ENCODE results near the gene CHD2.

Gene CHD2

DNA sequence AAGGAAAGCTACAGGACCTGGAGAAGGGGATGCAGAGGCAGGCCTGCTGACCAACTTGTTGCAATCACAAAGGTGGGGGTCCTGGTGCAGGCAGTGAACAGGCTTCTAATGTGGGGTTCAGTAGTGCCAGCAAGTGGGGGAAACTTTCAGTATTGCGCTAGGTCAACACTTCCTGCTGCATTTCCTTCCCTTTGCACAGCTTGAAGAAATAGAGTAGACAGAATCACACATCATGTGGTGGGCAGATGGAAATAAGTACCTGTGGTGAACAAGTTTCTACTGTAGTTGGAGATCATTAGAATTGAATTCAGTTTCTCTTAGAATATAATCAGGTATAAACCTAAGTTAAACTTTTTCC, 125.5 kb downstream of the CHD2 start:
- Histone ChIP-seq H3K4me1 (ENCODE audit: control insufficient read depth, insufficient read depth, low read depth, low read length) (peaks cover 18% of the 10 kb centered on the region), H3K9me3 (ENCODE audit: control insufficient read depth, low read length) (no peaks in the 10 kb centered on the region), H3K14ac (ENCODE audit: low read length in 2 of 2) (no peak overlapping the region), H2AK5ac (ENCODE audit: low read length, severe bottlenecking) (no peak overlapping the region), H2BK12ac (ENCODE audit: low read length in 2 of 2) (no peak overlapping the region), H3K4me2 (ENCODE audit: low read length, poor library complexity, severe bottlenecking) (no peak overlapping the region), H4K91ac (ENCODE audit: low read length) (no peak overlapping the region), H3K9ac (ENCODE audit: low read length) (no peak overlapping the region), H2BK15ac (ENCODE audit: low read depth, poor library complexity, severe bottlenecking) (no peak overlapping the region), H3K4ac (ENCODE audit: low read depth in 1 of 2, low read length in 2 of 2) (no peak overlapping the region), H3K27me3 (ENCODE audit: control insufficient read depth in 1 of 2, insufficient read depth in 1 of 2, low read length in 2 of 2) (no peaks in the 10 kb centered on the region), H2AFZ (ENCODE audit: low read depth, low read length) (no peak overlapping the region), H3K27ac (ENCODE audit: low read length, poor library complexity, severe bottlenecking) (no peak overlapping the region), H4K8ac (ENCODE audit: low read length) (no peak overlapping the region), H3K4me3 (ENCODE audit: insufficient read depth in 1 of 2, low read depth in 1 of 2, low read length in 2 of 2) (no peak overlapping the region), H2BK5ac (ENCODE audit: low read depth, low read length, poor library complexity, severe bottlenecking) (no peak overlapping the region), H3K23ac (ENCODE audit: low read length in 2 of 2) (no peak overlapping the region), H3K79me1 (replicated peaks; ENCODE audit: low read length, poor library complexity, severe bottlenecking) (peaks cover 27% of the 10 kb centered on the region), H2BK120ac (ENCODE audit: low read depth, low read length) (no peak overlapping the region), H3K36me3 (ENCODE audit: control insufficient read depth in 1 of 2, insufficient read depth in 2 of 2, low read depth in 1 of 2, low read length in 2 of 2) (peaks cover 59 to 76% of the 10 kb centered on the region in 2 experiments), H3K18ac (ENCODE audit: low read depth in 1 of 2, low read length in 2 of 2) (no peak overlapping the region)
- WGBS = 100% methylated on average over 1 of the region's 1 CpG
- no peak for DNase-seq

- H4K8ac ChIP-seq (ENCODE audit: low read length) = no peak overlapping the region
Observed at GRCh38 chr15:93026380-93026817, 126.3 kb downstream of the CHD2 start.

GRCh38 chr15:93027413-93027812, 127.3 kb downstream of the CHD2 start:
- H4K91ac ChIP-seq (ENCODE audit: low read length) = no peak overlapping the region
- H4K8ac ChIP-seq (ENCODE audit: low read length) = no peak overlapping the region
- no peak overlapping the region for H2BK15ac ChIP-seq (ENCODE audit: low read depth, poor library complexity, severe bottlenecking)
- H3K4me1 ChIP-seq (ENCODE audit: control insufficient read depth, insufficient read depth, low read depth, low read length) = peaks cover 22% of the 10 kb centered on the region
- no peak overlapping the region for H3K4ac ChIP-seq (ENCODE audit: low read depth in 1 of 2, low read length in 2 of 2)
- no peak overlapping the region for H3K23ac ChIP-seq (ENCODE audit: low read length in 2 of 2)
- H2BK12ac ChIP-seq (ENCODE audit: low read length in 2 of 2) = no peak overlapping the region
- no peak overlapping the region for H2AFZ ChIP-seq (ENCODE audit: low read depth, low read length)
- no peak overlapping the region for H3K9ac ChIP-seq (ENCODE audit: low read length)
- H3K14ac ChIP-seq (ENCODE audit: low read length in 2 of 2) = no peak overlapping the region
- no peak overlapping the region for H3K18ac ChIP-seq (ENCODE audit: low read depth in 1 of 2, low read length in 2 of 2)
- peaks cover 23% of the 10 kb centered on the region for H3K79me1 ChIP-seq (replicated peaks; ENCODE audit: low read length, poor library complexity, severe bottlenecking)
- no peaks in the 10 kb centered on the region for H3K27me3 ChIP-seq (ENCODE audit: control insufficient read depth in 1 of 2, insufficient read depth in 1 of 2, low read length in 2 of 2)
- no peak overlapping the region for H2BK5ac ChIP-seq (ENCODE audit: low read depth, low read length, poor library complexity, severe bottlenecking)
- WGBS = 94% methylated on average over 10 of the region's 10 CpGs
- DNase-seq = no peak
- H2BK120ac ChIP-seq (ENCODE audit: low read depth, low read length) = no peak overlapping the region
- no peak overlapping the region for H3K27ac ChIP-seq (ENCODE audit: low read length, poor library complexity, severe bottlenecking)
- peaks cover 50 to 58% of the 10 kb centered on the region in 2 experiments for H3K36me3 ChIP-seq (ENCODE audit: control insufficient read depth in 1 of 2, insufficient read depth in 2 of 2, low read depth in 1 of 2, low read length in 2 of 2)
- H3K4me2 ChIP-seq (ENCODE audit: low read length, poor library complexity, severe bottlenecking) = no peak overlapping the region
- H3K4me3 ChIP-seq (ENCODE audit: insufficient read depth in 1 of 2, low read depth in 1 of 2, low read length in 2 of 2) = no peak overlapping the region
- H3K9me3 ChIP-seq (ENCODE audit: control insufficient read depth, low read length) = no peaks in the 10 kb centered on the region
- H2AK5ac ChIP-seq (ENCODE audit: low read length, severe bottlenecking) = no peak overlapping the region

More at GRCh38 chr15:93026380-93026817, 126.3 kb downstream of the CHD2 start:
- Histone ChIP-seq H3K79me1 (replicated peaks; ENCODE audit: low read length, poor library complexity, severe bottlenecking) (peaks cover 24% of the 10 kb centered on the region), H2BK120ac (ENCODE audit: low read depth, low read length) (no peak overlapping the region), H2BK5ac (ENCODE audit: low read depth, low read length, poor library complexity, severe bottlenecking) (no peak overlapping the region), H3K4me1 (ENCODE audit: control insufficient read depth, insufficient read depth, low read depth, low read length) (peaks cover 22% of the 10 kb centered on the region), H3K4ac (ENCODE audit: low read depth in 1 of 2, low read length in 2 of 2) (no peak overlapping the region), H4K91ac (ENCODE audit: low read length) (no peak overlapping the region), H3K4me2 (ENCODE audit: low read length, poor library complexity, severe bottlenecking) (no peak overlapping the region), H3K27ac (ENCODE audit: low read length, poor library complexity, severe bottlenecking) (no peak overlapping the region), H2AFZ (ENCODE audit: low read depth, low read length) (no peak overlapping the region), H3K36me3 (ENCODE audit: control insufficient read depth in 1 of 2, insufficient read depth in 2 of 2, low read depth in 1 of 2, low read length in 2 of 2) (peaks cover 56 to 68% of the 10 kb centered on the region in 2 experiments), H2BK12ac (ENCODE audit: low read length in 2 of 2) (no peak overlapping the region), H3K23ac (ENCODE audit: low read length in 2 of 2) (no peak overlapping the region), H3K18ac (ENCODE audit: low read depth in 1 of 2, low read length in 2 of 2) (no peak overlapping the region), H3K4me3 (ENCODE audit: insufficient read depth in 1 of 2, low read depth in 1 of 2, low read length in 2 of 2) (no peak overlapping the region), H3K14ac (ENCODE audit: low read length in 2 of 2) (no peak overlapping the region), H3K9me3 (ENCODE audit: control insufficient read depth, low read length) (no peaks in the 10 kb centered on the region), H2BK15ac (ENCODE audit: low read depth, poor library complexity, severe bottlenecking) (no peak overlapping the region), H3K9ac (ENCODE audit: low read length) (no peak overlapping the region), H2AK5ac (ENCODE audit: low read length, severe bottlenecking) (no peak overlapping the region), H3K27me3 (ENCODE audit: control insufficient read depth in 1 of 2, insufficient read depth in 1 of 2, low read length in 2 of 2) (no peaks in the 10 kb centered on the region)
- DNase-seq = no peak
- 96% methylated on average over 9 of the region's 9 CpGs for WGBS

GRCh38 chr15:93028111-93028631, 128.0 kb downstream of the CHD2 start:
- peak overlapping the region; percentile 87 for H3K9ac ChIP-seq (ENCODE audit: low read length)
- no peak overlapping the region for H2AFZ ChIP-seq (ENCODE audit: low read depth, low read length)
- no peaks in the 10 kb centered on the region for H3K9me3 ChIP-seq (ENCODE audit: control insufficient read depth, low read length)
- no peak overlapping the region for H3K14ac ChIP-seq (ENCODE audit: low read length in 2 of 2)
- no peak overlapping the region for H2BK12ac ChIP-seq (ENCODE audit: low read length in 2 of 2)
- H3K4me2 ChIP-seq (ENCODE audit: low read length, poor library complexity, severe bottlenecking) = no peak overlapping the region
- H2BK5ac ChIP-seq (ENCODE audit: low read depth, low read length, poor library complexity, severe bottlenecking) = no peak overlapping the region
- H3K36me3 ChIP-seq (ENCODE audit: control insufficient read depth in 1 of 2, insufficient read depth in 2 of 2, low read depth in 1 of 2, low read length in 2 of 2) = peaks cover 47 to 51% of the 10 kb centered on the region in 2 experiments
- H3K27me3 ChIP-seq (ENCODE audit: control insufficient read depth in 1 of 2, insufficient read depth in 1 of 2, low read length in 2 of 2) = no peaks in the 10 kb centered on the region
- H3K4ac ChIP-seq (ENCODE audit: low read depth in 1 of 2, low read length in 2 of 2) = no peak overlapping the region
- H3K4me3 ChIP-seq (ENCODE audit: insufficient read depth in 1 of 2, low read depth in 1 of 2, low read length in 2 of 2) = peak overlapping the region in 1 of 2 experiments; percentile 45
- H3K27ac ChIP-seq (ENCODE audit: low read length, poor library complexity, severe bottlenecking) = no peak overlapping the region
- peaks cover 20% of the 10 kb centered on the region for H3K79me1 ChIP-seq (replicated peaks; ENCODE audit: low read length, poor library complexity, severe bottlenecking)
- H3K18ac ChIP-seq (ENCODE audit: low read depth in 1 of 2, low read length in 2 of 2) = no peak overlapping the region
- H4K8ac ChIP-seq (ENCODE audit: low read length) = no peak overlapping the region
- H4K91ac ChIP-seq (ENCODE audit: low read length) = no peak overlapping the region
- no peak for DNase-seq
- H3K4me1 ChIP-seq (ENCODE audit: control insufficient read depth, insufficient read depth, low read depth, low read length) = peaks cover 22% of the 10 kb centered on the region
- 91% methylated on average over 13 of the region's 13 CpGs for WGBS
- no peak overlapping the region for H3K23ac ChIP-seq (ENCODE audit: low read length in 2 of 2)
- no peak overlapping the region for H2AK5ac ChIP-seq (ENCODE audit: low read length, severe bottlenecking)
- no peak overlapping the region for H2BK120ac ChIP-seq (ENCODE audit: low read depth, low read length)
- no peak overlapping the region for H2BK15ac ChIP-seq (ENCODE audit: low read depth, poor library complexity, severe bottlenecking)

Data from mesenchymal stem cell (in vitro differentiated cells and primary cell).